Small intestine (tissue), 7 donors: Measurements from ENCODE around the gene UGT1A10. TPM values are rescaled to one million over a fixed set of nuclear protein-coding genes. Genes with fewer than 3 reads are reported as not detected.

Source experiments
- DNase-seq, 2 donors: peaks; one replicate each; pipeline versions ENCODE4 v3.0.0 to v3.0.0-alpha.2; 2013
- FAIRE-seq: peaks from 2 replicates; lab custom pipeline; 2012; peaks lifted over from hg19 to GRCh38; lab: Jason Lieb, UNC
- H3K27ac ChIP-seq, 3 donors: one replicate each; pipeline ENCODE4 v1.5.1; 2013; ENCODE audit warnings: low read length in 2 of 3, mild to moderate bottlenecking in 2 of 3, control low read depth in 1 of 3, inconsistent platforms in 1 of 3, low read depth in 1 of 3, moderate library complexity in 1 of 3
- H3K27me3 ChIP-seq, 3 donors: one replicate each; pipeline ENCODE4 v1.6.1; 2013; ENCODE audit warnings: low read length in 3 of 3, inconsistent platforms in 1 of 3; ENCODE audit not compliant: control insufficient read depth in 3 of 3, insufficient read depth in 3 of 3
- H3K36me3 ChIP-seq, 3 donors: one replicate each; pipeline ENCODE4 v1.6.1; 2013; ENCODE audit warnings: low read length in 3 of 3, inconsistent platforms in 1 of 3, low read depth in 1 of 3, mild to moderate bottlenecking in 1 of 3, moderate library complexity in 1 of 3; ENCODE audit not compliant: control insufficient read depth in 3 of 3, insufficient read depth in 2 of 3
- H3K4me1 ChIP-seq, 3 donors: one replicate each; pipeline ENCODE4 v1.6.1; 2013; ENCODE audit warnings: low read length in 2 of 3, inconsistent platforms in 1 of 3, low read depth in 1 of 3, mild to moderate bottlenecking in 1 of 3, moderate library complexity in 1 of 3; ENCODE audit not compliant: control insufficient read depth in 3 of 3, insufficient read depth in 2 of 3
- H3K4me3 ChIP-seq, 3 donors: one replicate each; pipeline ENCODE4 v1.5.1; 2013; ENCODE audit warnings: low read length in 3 of 3, control low read depth in 1 of 3, inconsistent platforms in 1 of 3, low read depth in 1 of 3, mild to moderate bottlenecking in 1 of 3, moderate library complexity in 1 of 3
- H3K9me3 ChIP-seq, 2 donors: one replicate each; pipeline ENCODE4 v1.6.1; 2013; ENCODE audit warnings: low read depth in 1 of 2, low read length in 1 of 2; ENCODE audit not compliant: control insufficient read depth in 2 of 2, insufficient read depth in 1 of 2
- WGBS, 3 donors: extraction: QIAGEN DNeasy Blood & Tissue Kit; methylation state at CpG; one replicate each; pipeline ENCODE4 v1.1.7; 2013; 5-methylcytosine and 5-hydroxymethylcytosine counted together
- polyA plus RNA-seq, 4 donors: library from polyadenylated mRNA; stranded (reverse) in 3 of 4; unstranded in 1 of 4; fragments of 200-250 nt in 3 of 4; fragments of 120-200 nt in 1 of 4; gene quantifications; one replicate each; pipeline versions ENCODE4 v1.2.1 to v1.2.3, GENCODE V29; 2013
- donor health status: healthy with polysubstance abuse.
- donor health status: control.
- donor health status: control.
- donor health status: Bipolar disorder and iron deficiency.
- donor health status: healthy.

Gene UGT1A10
- polyA plus RNA-seq, 4 donors: 0.27 to 30.0 (median 18.5) TPM

DNA sequence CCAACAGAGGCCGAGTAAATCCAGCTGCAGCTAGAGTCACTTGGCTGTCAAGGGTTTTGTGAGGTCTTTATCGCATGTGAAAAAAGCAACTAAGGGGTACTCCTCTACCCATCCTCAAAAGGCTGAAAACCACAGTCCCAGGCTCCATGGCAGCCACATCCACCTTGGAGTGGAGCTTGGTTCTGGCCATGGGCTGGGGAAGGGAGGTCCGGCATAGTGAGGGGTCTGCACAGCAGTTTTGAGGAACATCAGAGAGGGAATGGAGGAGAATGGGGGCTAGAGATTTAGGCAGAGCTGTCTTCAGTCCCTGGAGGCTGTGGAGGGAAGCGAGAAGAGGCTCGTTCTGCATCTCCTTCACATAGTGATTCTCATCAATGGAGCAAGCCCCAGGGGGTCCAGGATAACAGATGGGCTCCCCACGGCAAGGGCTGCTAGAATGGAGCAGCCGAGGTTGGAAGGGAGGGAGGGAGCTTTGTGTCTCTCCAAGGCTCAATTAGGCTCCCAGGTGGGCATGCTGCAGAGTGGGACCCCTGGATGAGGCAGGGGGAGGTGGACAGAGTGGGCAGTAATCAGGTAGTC is 162.9 kb downstream of the UGT1A10 start:
- no peaks in the 10 kb centered on the region for H3K36me3 ChIP-seq
- FAIRE-seq: no peak
- H3K27ac ChIP-seq: no peak overlapping the region
- H3K9me3 ChIP-seq: no peaks in the 10 kb centered on the region
- 66 to 78% (median 74%) methylated on average over 7 of the region's 7 CpGs for WGBS, 3 donors
- H3K4me1 ChIP-seq: peaks cover 0 to 3% (median 0%) of the 10 kb centered on the region in 3 donors
- H3K4me3 ChIP-seq: no peak overlapping the region
- no peak for DNase-seq
- no peaks in the 10 kb centered on the region for H3K27me3 ChIP-seq

DNA sequence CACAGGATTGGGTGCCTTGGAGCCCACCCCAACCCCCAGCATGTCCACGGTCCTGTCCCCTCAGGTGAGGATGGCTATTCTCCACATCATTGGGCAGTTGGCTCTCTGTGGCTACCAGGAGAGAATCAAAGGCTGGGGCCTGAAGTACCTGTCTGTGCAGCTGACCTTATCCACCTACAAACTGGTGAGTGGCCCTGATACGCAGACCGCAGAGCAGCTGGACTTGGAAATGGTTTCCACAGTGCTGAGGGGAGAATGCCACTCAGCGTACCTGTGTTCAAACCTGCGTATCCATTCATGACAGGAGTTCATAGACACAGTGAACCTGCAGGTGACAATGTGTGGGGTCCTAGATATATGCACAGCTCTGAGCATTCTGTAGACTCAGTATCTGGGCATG is 163.5 kb downstream of the UGT1A10 start:
- WGBS, 3 donors: 54 to 79% (median 60%) methylated on average over 5 of the region's 5 CpGs
- no peak overlapping the region for H3K27ac ChIP-seq
- DNase-seq: no peak
- no peak for FAIRE-seq
- no peaks in the 10 kb centered on the region for H3K4me1 ChIP-seq
- H3K27me3 ChIP-seq: no peaks in the 10 kb centered on the region
- no peaks in the 10 kb centered on the region for H3K36me3 ChIP-seq
- H3K9me3 ChIP-seq: no peaks in the 10 kb centered on the region
- no peak overlapping the region for H3K4me3 ChIP-seq

DNA sequence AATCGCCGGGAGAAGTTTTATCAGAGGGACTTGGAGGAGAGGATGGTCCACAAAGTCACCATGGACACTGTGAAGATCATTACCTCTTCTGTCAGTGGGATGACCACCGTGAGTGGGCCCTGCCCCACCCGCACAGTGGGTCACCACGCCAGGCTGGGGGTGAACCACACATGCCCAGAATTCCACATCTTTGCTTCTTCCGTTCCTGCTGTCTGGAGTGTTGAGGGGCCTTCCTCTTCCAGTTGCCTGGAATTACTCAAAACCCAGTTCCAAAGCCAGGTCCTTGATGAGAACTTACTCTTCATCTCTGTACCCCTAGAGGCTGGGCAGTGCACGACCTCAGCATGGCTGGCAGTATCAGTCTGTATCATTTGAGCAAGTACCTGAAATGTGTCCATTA is 164.0 kb downstream of the UGT1A10 start:
- Histone ChIP-seq H3K4me1 (no peaks in the 10 kb centered on the region), H3K9me3 (no peaks in the 10 kb centered on the region), H3K27ac (no peak overlapping the region), H3K4me3 (no peak overlapping the region), H3K36me3 (no peaks in the 10 kb centered on the region), H3K27me3 (no peaks in the 10 kb centered on the region)
- WGBS, 3 donors: 71 to 86% (median 79%) methylated on average over 7 of the region's 7 CpGs
- DNase-seq (no peak), FAIRE-seq (no peak)

DNA sequence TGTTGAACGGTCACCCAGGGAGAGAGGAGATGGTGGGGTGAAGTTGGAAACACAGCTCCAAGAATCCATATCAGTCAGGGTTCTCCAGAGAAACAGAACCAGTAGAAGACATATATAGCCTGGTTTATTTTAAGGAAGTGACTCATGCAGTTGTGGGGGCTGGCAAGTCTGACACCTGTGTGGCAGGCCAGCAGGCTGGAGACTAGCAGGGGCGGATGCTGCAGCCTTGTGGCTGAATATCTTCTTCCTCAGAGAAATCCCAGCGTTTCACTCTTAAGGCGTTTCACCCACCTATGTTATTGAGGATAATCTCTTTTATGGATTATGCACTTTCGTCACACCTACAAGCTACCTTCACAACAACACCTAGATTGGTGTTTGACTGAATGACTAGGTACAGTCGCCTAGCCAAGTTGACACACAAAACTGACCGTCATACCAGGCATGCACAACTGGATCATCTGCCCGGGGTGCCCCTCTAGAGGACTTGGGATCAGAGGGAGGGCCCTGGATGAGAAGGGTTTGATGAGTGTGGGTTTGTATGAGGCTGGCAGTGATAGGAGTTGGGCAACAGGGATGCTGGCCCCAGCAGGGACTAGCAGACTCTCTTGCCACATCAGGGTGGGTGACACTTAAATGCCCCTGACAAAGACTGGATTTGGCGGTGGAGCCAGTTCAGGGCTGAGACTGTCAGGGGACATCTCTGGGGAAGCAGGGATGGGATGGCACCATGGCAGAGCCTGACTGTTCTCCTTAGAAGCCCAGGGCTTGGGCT is 165.3 kb downstream of the UGT1A10 start:
- FAIRE-seq: no peak
- no peak overlapping the region for H3K4me3 ChIP-seq
- no peak for DNase-seq
- H3K36me3 ChIP-seq: no peaks in the 10 kb centered on the region
- 75 to 84% (median 76%) methylated on average over 9 of the region's 9 CpGs for WGBS, 3 donors
- H3K27me3 ChIP-seq: no peaks in the 10 kb centered on the region
- no peaks in the 10 kb centered on the region for H3K4me1 ChIP-seq
- H3K27ac ChIP-seq: no peak overlapping the region
- no peaks in the 10 kb centered on the region for H3K9me3 ChIP-seq

DNA sequence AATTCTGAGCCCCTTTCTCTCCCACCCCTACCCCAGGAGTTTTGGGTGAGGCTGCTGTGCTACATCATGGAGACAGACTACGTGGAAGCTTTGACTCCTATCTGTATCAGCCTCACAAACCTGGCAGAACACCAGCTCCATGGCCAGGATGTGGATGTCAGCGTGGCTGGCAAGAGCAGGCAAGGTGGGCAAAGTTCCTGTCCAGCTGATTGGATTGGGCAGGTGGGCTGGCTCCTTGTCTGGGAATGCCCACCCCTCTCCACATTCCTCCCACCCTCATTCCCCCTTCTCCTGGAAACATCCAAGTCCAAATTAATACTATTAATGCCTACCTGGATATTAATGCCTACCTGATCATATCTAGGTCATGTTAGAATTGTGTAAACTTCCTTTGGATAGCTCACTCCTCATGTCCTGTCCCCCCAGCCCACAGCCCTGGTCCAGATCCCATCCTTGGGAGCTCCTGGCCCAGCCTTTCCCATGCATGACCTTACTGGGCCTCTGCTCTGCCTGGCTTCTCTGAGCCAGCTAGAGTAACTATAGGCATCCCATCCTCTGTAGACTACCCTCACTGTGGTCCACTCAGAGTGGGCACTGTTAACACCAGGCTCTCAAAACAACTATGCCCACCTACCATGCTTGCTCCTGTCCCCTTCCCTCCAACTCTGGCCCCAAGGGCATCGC is 166.0 kb downstream of the UGT1A10 start:
- no peak for DNase-seq
- no peaks in the 10 kb centered on the region for H3K36me3 ChIP-seq
- WGBS, 3 donors: 62 to 70% (median 63%) methylated on average over 3 of the region's 3 CpGs

DNA sequence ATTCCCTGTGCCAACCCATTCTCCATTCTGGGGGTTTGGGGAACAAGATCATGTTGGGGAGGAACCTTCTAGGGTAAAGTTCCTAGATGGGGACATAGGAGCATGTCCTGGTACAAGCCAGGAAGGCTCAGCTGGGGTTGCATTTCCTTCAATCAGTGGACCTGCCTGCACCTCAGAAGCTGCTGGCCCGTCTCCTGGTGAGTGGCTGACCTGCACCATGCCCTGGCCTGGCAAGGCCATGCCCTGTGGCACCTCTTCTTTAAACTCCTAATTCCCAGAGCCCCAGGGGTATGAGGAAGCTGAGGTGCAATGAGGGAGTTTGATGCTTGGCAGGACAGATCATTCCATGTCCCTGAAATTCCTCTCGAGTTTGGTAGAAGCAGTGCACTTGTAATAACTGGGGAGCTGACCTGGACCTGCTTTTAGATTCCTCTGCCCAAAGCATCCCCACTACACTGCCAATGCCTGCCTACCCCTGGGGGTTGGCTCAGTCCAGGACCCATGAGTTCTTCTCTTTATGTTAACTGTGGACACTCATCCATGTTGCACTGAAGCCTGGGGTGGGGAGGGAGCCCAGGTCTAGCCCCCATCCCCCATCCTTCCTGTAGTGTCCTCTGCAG is 167.2 kb downstream of the UGT1A10 start:
- no peaks in the 10 kb centered on the region for H3K36me3 ChIP-seq
- 73 to 81% (median 76%) methylated on average over 2 of the region's 2 CpGs for WGBS, 3 donors
- DNase-seq (no peak), FAIRE-seq (no peak)
- no peaks in the 10 kb centered on the region for H3K4me1 ChIP-seq
- no peak overlapping the region for H3K27ac ChIP-seq
- H3K9me3 ChIP-seq: no peaks in the 10 kb centered on the region
- H3K4me3 ChIP-seq: no peak overlapping the region
- peaks cover 0 to 2% (median 0%) of the 10 kb centered on the region in 3 donors for H3K27me3 ChIP-seq

More for the DNA sequence above, 166.0 kb downstream of the UGT1A10 start:
- H3K9me3 ChIP-seq: no peaks in the 10 kb centered on the region
- H3K27ac ChIP-seq: no peak overlapping the region
- no peak for FAIRE-seq
- H3K4me3 ChIP-seq: no peak overlapping the region
- H3K4me1 ChIP-seq: no peaks in the 10 kb centered on the region
- H3K27me3 ChIP-seq: no peaks in the 10 kb centered on the region

DNA sequence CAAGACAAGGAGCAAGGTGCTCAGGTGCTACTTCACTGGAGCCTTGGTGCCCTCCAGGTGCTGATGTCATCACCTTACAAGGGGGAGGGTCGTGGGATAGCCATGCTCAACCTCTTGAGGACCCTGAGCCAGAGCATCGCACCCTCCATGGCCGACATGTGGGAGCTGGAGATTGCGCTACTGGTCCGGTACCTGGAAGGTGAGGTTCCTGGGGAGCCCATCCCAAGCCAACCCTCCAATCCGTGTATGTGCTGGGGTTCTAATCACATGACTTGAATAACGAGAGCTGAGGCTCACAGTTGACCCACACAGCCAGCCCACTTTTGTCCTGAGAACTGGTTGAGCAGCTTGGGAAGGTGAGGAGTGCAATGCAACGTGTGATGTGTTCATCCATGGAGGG is 167.7 kb downstream of the UGT1A10 start:
- DNase-seq (no peak), FAIRE-seq (no peak)
- no peaks in the 10 kb centered on the region for H3K4me1 ChIP-seq
- H3K36me3 ChIP-seq: no peaks in the 10 kb centered on the region
- no peaks in the 10 kb centered on the region for H3K9me3 ChIP-seq
- no peak overlapping the region for H3K4me3 ChIP-seq
- H3K27me3 ChIP-seq: peaks cover 0 to 2% (median 0%) of the 10 kb centered on the region in 3 donors
- no peak overlapping the region for H3K27ac ChIP-seq
- 53 to 74% (median 67%) methylated on average over 8 of the region's 8 CpGs for WGBS, 3 donors

DNA sequence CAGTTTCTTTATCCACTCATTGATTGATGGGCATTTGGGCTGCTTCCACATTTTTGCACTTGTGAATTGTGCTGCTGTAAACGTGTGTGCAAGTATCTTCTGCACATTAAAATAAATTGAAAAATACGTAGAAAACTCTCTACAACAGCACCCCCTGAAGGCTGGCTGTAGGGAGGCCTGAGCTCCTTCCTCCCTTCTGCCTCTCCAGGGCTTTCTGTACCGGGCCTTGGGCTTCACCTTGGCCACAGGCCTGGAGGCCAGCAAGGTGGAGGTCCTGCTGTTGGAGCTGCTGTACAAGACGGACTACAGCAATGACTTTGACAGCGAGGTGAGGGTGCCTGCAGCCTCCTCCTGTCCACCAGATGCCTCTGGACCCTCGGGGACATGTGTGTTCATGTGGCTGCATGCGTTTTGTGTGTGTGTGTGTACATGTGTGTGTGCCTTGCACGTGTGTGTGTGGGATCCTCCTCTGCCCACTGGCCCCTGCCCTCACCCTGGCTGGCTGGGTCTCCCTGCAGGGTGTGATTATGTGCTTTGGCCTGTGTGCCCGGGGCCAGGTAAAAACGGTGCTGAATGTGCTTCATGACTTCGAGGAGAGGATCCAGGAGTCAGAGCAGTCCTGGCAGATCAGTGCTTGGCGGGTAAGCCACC is 171.1 kb downstream of the UGT1A10 start:
- 74 to 79% (median 77%) methylated on average over 12 of the region's 12 CpGs for WGBS, 3 donors
- no peaks in the 10 kb centered on the region for H3K36me3 ChIP-seq
- H3K9me3 ChIP-seq: no peaks in the 10 kb centered on the region
- H3K4me3 ChIP-seq: no peak overlapping the region
- DNase-seq: no peak
- no peak for FAIRE-seq
- H3K27me3 ChIP-seq: peaks cover 0 to 2% (median 0%) of the 10 kb centered on the region in 3 donors
- H3K27ac ChIP-seq: no peak overlapping the region
- no peaks in the 10 kb centered on the region for H3K4me1 ChIP-seq
